Stimulated activated naive CD8-positive, alpha-beta T cell treated with anti-CD3 and anti-CD28 coated beads, Interleukin-15, Interleukin-2, amounts not matched to agents 100 ng/mL and 50 ng/mL, for 24 hours (primary cell): Measurements from ENCODE around the gene MMP13.
"Not testable (repeated sequence)": the region's sequence is repeated elsewhere in the genome, so short reads cannot be mapped to it uniquely, and the experiment has no call there.

Experiments used
- H3K27ac Mint-ChIP-seq: one replicate; pipeline ENCODE4 v1.8.0; 2021; ENCODE audit warnings: mild to moderate bottlenecking, mixed read lengths
- H3K27me3 Mint-ChIP-seq: one replicate; pipeline ENCODE4 v1.8.0; 2021; ENCODE audit warnings: mixed read lengths
- H3K36me3 Mint-ChIP-seq: one replicate; pipeline ENCODE4 v1.8.0; 2021; ENCODE audit warnings: low read depth, mixed read lengths
- H3K4me1 Mint-ChIP-seq: one replicate; pipeline ENCODE4 v1.8.0; 2021; ENCODE audit warnings: low read depth, mixed read lengths
- H3K4me3 Mint-ChIP-seq: one replicate; pipeline ENCODE4 v1.8.0; 2021; ENCODE audit warnings: mild to moderate bottlenecking, mixed read lengths
- H3K9me3 Mint-ChIP-seq: one replicate; pipeline ENCODE4 v1.8.0; 2021; ENCODE audit warnings: mixed read lengths

Gene MMP13

DNA sequence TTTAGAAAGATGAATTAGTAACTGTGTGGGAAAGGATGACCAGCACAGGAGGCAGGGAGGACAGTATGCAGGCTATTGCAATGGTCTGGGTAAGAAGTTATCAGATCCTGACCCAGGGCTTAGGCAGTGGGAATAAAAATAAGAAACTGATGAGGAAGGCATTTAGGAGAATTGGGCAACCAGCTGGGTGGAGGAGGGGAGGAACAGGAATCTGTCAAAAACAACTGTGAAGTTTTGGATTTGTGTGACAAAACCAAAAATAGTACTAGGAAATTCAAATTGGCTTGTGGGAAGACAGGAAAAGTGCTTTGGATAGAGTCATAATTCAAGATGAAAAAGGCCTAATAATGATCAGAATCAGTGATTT lies 27.9 kb downstream of the MMP13 start:
- no peak overlapping the region for H3K27ac Mint-ChIP-seq
- no peaks in the 10 kb centered on the region for H3K36me3 Mint-ChIP-seq
- no peaks in the 10 kb centered on the region for H3K9me3 Mint-ChIP-seq
- H3K4me1 Mint-ChIP-seq = no peaks in the 10 kb centered on the region
- no peak overlapping the region for H3K4me3 Mint-ChIP-seq
- H3K27me3 Mint-ChIP-seq = peaks cover 22% of the 10 kb centered on the region

DNA sequence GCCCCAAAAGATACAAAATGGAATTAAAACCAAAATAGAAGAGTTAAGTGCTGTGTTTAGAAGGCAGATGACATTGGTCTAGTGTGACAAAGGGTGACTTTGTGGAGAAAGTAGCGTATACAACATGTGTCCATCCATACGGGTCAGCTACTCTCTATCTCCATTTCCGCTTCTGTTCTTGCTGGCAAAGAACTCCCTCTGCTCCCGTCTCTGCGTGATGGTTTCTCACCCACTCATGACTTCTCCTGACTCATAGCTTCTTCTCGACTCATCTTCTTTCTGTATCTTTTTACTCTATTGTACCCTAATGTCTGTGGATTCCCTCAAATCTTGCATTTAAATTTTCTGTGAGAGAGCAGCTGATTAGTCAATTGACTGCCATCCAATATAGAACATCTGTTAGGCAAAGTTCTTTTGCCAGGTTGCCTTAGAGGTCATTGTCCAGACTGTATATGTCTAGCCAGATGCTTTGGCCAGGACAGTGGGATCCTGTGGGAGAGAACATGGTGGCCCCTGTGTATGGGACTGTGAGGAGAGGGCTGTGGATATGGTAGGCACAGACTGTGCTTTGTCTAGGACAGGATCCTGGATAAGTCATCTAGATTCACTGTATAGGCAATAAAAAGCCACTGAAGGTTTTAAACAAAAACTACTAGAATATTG lies 28.4 kb downstream of the MMP13 start:
- no peak overlapping the region for H3K27ac Mint-ChIP-seq
- H3K4me3 Mint-ChIP-seq = no peak overlapping the region
- no peaks in the 10 kb centered on the region for H3K4me1 Mint-ChIP-seq
- H3K9me3 Mint-ChIP-seq = no peaks in the 10 kb centered on the region
- peaks cover 21% of the 10 kb centered on the region for H3K27me3 Mint-ChIP-seq
- no peaks in the 10 kb centered on the region for H3K36me3 Mint-ChIP-seq

DNA sequence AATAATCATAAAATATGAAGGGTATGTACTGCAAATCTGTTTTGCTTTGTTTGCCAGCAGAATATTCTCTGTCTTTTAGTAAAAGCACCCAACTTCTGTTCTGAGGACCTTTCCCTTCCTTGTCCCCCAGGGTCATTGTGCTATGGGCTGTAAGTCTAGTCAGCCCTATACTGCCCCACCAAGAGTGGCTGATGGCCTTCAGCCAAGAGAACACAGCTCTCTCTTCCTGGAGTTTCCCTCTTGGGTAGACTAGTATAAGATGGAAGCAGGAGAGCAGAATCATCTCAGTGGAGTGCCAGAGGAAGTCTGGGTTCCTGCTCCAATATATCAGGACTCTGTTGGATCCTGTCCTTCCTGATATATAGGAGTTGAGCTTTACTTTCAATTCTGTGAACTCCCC lies 29.0 kb downstream of the MMP13 start:
- Mint-ChIP-seq H3K9me3 (no peaks in the 10 kb centered on the region), H3K4me3 (no peak overlapping the region), H3K4me1 (no peaks in the 10 kb centered on the region), H3K27ac (no peak overlapping the region), H3K27me3 (peaks cover 24% of the 10 kb centered on the region), H3K36me3 (no peaks in the 10 kb centered on the region)

DNA sequence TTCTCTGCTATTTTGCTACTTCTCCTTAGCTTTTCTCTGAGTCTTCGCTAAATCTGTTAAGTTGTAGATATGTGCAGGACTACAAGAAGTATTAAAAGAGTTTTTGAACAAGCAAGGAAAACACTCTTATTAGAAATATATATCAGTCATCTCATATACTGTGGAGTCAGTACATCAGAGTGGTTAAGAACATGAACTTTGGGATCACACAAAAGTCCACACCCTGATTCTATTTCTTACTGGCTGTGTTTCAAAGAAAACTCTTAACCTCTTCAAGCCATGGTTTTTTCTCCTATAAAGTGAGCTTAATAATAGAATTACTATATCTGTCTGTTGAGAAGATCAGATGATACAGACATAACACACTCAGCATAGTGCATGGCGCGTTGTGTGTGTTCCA lies 29.5 kb downstream of the MMP13 start:
- no peaks in the 10 kb centered on the region for H3K36me3 Mint-ChIP-seq
- H3K4me3 Mint-ChIP-seq = no peak overlapping the region
- H3K4me1 Mint-ChIP-seq = no peaks in the 10 kb centered on the region
- no peak overlapping the region for H3K27ac Mint-ChIP-seq
- H3K9me3 Mint-ChIP-seq = no peaks in the 10 kb centered on the region
- peaks cover 20% of the 10 kb centered on the region for H3K27me3 Mint-ChIP-seq

DNA sequence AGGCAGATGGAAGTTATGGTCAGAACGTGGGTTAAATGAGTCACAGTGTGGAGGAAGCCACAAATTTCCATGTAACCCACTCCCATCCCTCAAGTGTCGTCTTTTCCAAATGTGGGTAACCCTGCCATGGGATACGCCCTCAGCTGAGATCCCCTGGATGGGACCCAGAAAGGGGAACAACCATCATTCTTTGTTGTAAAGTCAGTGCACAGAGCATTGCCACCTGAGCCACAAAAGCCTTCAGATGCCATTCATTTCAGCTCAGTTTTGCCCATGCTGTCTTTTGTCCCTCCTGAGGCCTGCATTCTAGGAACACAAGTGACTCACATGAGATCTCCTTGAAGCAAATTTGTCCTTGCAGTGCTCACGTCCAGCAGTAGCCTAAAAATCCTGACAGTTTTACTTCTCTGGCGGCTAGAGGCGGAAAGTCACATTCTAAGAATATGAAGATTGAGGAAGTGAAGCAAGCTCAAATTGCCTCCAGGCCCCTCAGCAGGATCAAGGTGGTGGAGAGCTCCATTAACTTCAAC lies 30.6 kb downstream of the MMP13 start:
- peaks cover 6% of the 10 kb centered on the region for H3K4me1 Mint-ChIP-seq
- no peak overlapping the region for H3K4me3 Mint-ChIP-seq
- H3K9me3 Mint-ChIP-seq = no peaks in the 10 kb centered on the region
- peaks cover 24% of the 10 kb centered on the region for H3K27me3 Mint-ChIP-seq
- H3K36me3 Mint-ChIP-seq = no peaks in the 10 kb centered on the region
- H3K27ac Mint-ChIP-seq = no peak overlapping the region

DNA sequence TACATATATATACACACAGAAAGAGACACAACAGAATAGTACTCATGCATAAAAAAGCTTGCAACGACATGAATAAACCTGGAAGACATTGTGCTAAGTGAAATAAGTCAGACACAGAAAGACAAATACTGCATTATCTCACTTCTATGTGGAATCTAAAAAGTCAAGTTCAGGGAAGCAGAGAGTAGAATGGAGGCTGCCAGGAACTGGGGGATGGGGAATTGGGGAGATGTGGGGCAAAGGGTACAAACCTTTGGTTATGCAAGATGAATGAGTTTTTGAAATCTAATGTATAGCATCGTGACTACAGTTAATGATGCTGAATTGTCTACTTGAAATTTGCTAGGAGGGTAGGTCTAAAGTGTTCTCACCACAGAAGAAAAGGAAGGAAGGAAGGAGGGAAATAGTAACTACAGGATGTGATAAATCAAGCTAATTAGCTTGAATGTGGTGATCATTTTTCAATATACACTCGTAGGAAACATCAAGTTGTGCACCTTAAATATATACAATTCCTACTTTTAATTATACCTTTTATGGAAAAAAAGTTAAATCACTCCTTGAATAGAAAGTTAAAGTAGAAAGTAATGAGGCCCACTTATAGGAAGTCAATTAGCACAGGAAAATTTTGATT lies 33.8 kb downstream of the MMP13 start:
- Mint-ChIP-seq H3K4me3 (no peak overlapping the region), H3K4me1 (peaks cover 6% of the 10 kb centered on the region), H3K9me3 (no peaks in the 10 kb centered on the region), H3K27me3 (peaks cover 26% of the 10 kb centered on the region), H3K27ac (no peak overlapping the region), H3K36me3 (no peaks in the 10 kb centered on the region)

DNA sequence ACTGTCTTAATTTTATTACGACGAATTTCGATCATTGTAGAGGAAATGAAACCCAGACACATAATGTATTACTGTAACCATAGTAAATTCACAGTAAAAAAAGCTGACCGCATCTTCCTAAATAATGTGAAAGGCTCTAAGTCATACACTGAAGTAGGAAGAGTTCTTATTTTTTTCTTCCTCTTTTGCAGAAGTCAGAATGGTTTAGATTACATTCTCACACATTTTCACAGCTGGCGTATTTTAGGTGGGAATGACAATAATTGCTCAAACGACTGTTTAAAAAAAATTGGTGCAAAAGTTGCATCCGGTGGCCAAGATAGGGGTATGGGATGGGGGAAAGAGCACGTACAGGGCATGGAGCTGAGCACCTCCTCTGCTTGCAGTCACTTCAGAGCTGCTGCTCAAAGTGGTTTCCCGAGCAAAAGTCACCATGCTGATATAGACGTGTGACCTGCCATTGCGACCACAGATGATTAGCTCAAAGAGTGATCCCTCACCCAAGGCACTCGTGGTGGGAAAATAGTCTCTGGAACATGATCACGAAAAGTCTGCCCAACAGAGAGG lies 35.3 kb downstream of the MMP13 start:
- Mint-ChIP-seq H3K27ac (no peak overlapping the region), H3K36me3 (no peaks in the 10 kb centered on the region), H3K9me3 (no peaks in the 10 kb centered on the region), H3K27me3 (peaks cover 26% of the 10 kb centered on the region), H3K4me3 (no peak overlapping the region), H3K4me1 (peaks cover 6% of the 10 kb centered on the region)

DNA sequence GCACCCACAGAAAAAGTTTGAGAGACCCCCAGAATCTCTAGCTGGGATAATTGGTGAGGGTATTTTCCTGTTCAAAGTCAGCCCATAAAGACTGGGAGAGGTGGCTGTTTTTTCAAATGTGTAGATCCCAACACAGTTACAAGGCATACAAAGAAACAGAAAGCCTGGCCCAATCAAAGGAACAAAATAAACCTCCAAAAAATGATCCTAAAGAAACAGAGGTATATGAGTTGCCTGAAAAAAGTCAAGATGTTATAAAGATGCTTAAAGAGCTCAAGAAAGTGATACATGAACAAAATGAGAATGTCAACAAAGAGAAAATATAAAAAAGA lies 40.5 kb downstream of the MMP13 start:
- H3K9me3 Mint-ChIP-seq = no peaks in the 10 kb centered on the region
- H3K36me3 Mint-ChIP-seq = no peaks in the 10 kb centered on the region

DNA sequence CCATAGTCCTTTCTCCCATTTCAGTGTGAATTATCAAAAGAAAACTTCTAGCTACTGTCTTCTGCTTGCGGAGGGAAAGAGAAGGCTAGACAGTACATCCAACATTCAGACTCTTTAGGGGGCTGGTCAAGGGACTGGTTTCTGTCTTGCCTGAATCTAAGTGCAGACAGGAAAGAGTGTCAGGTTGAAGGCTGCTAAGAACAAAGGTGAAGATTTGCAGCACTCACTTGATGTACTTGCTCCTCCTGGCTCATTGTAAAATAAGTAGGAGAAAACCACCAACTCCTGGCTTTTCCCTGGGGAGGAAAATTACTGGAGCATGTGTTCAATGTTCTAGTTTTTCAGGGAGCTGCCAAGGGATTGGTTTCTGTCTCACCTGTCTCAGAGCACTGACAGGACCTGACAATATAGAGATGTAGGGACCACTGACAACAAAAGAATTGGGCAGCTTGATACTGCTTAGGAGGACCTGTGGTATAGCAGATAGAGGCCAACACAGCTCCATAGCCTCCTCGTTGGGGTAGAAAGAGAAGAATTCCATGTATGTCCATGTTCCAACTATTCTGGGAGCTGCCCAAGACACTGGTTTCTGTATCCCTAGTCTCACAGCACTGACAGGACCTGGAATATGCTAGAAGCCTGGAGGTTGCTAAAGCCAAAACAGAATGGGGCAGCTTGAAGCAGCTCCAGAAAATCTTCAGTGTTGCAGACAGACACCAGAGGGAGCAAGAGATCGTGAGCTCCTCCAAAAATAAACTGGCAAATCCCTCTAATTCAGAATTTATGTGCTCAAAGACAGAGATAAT lies 41.1 kb downstream of the MMP13 start:
- Mint-ChIP-seq H3K4me3 (no peak overlapping the region), H3K4me1 (no peaks in the 10 kb centered on the region), H3K9me3 (no peaks in the 10 kb centered on the region), H3K27ac (no peak overlapping the region), H3K36me3 (no peaks in the 10 kb centered on the region), H3K27me3 (peaks cover 6% of the 10 kb centered on the region)

More for the DNA sequence above, 40.5 kb downstream of the MMP13 start:
- H3K4me3 Mint-ChIP-seq = no peak overlapping the region
- no peak overlapping the region for H3K27ac Mint-ChIP-seq
- H3K27me3 Mint-ChIP-seq = peaks cover 9% of the 10 kb centered on the region
- peaks cover under 1% of the 10 kb centered on the region for H3K4me1 Mint-ChIP-seq

DNA sequence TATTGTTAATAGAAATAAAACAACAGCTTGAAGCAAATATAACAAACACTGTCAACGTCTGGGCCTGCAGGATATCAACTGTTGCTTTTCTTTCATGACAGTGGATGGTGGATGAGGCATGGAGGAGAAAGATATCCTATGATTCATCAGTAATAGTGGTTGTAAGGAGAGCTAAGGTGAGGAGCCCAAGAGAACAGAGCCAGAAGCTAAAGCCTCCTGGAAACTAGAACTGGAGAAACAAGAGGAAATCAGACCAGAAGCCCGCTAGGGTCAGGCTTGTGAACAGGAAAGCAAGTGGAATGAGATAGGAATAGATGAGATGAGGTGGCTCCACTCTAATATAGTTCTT lies 43.1 kb downstream of the MMP13 start:
- H3K27me3 Mint-ChIP-seq = peaks cover 12% of the 10 kb centered on the region
- H3K4me1 Mint-ChIP-seq = no peaks in the 10 kb centered on the region
- H3K36me3 Mint-ChIP-seq = no peaks in the 10 kb centered on the region
- H3K27ac Mint-ChIP-seq = no peak overlapping the region
- H3K9me3 Mint-ChIP-seq = no peaks in the 10 kb centered on the region
- no peak overlapping the region for H3K4me3 Mint-ChIP-seq

DNA sequence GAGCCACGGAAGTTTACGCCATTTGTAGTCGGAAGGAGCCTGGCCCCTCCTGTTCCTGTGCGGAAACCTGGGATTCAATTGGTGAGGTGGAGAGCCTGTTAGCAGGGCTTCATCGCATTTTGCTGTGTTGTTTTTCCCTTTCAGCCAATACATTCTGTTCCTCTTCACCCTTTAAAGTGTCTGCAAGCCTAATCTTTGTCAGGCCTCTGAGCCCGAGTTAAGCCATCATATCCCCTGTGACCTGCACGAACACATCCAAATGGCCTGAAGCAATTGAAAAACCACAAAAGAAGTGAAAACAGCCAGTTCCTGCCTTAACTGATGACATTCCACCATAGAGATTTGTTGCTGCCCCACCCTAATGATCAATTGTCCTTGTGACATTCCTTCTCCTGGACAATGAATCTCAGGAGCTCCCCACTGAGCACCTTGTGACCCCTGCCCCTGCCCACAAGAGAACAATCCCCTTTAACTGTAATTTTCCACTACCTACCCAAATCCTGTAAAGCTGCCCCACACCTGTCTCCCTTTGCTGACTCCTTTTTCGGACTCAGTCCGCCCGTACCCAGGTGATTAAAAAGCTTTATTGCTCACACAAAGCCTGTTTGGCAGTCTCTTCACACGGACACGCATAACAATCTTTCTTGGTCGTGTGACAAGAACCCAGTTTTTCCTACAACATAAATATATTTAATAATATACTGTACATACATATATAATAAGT lies 43.6 kb downstream of the MMP13 start:
- H3K27ac Mint-ChIP-seq = no peak overlapping the region
- H3K27me3 Mint-ChIP-seq = peaks cover 12% of the 10 kb centered on the region
- no peaks in the 10 kb centered on the region for H3K36me3 Mint-ChIP-seq

DNA sequence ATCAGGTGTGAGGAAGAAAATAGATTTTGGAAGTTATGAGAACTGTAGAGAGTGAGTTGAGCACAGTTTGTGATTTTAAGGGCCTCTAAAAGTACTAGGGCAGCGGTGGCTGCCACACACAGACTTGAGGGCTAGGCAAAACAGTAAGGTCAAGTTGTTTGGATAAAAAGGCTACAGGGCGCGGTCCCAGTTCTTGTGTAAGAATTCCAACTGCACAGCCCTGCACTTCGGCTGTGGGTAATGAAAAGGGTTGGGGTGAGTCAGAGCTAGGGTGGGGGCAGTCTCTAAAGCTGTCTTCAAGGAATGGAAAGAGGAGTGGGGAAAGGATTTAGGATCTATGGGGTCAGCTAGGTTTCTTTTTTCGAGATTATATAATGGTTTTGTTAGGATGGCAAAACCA lies 49.7 kb downstream of the MMP13 start:
- not testable (repeated sequence) for H3K36me3 Mint-ChIP-seq, H3K4me1 Mint-ChIP-seq, H3K27me3 Mint-ChIP-seq, H3K4me3 Mint-ChIP-seq, H3K9me3 Mint-ChIP-seq, H3K27ac Mint-ChIP-seq

More for the DNA sequence above, 43.6 kb downstream of the MMP13 start:
- Mint-ChIP-seq H3K4me1 (no peaks in the 10 kb centered on the region), H3K9me3 (no peaks in the 10 kb centered on the region), H3K4me3 (no peak overlapping the region)

DNA sequence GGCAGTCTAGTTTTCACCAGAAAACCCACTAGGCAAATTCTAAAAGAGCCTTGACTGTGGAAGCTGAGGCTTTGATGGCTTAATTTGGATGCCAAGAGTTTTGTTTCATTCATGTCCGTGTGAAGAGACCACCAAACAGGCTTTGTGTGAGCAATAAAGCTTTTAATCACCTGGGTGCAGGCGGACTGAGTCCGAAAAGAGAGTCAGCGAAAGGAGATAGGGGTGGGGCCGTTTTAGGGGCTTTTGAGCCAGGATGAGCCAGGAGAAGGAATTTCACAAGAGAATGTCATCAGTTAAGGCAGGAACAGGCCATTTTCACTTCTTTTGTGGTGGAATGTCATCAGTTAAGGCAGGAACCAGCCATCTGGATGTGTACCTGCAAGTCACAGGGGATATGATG lies 51.6 kb downstream of the MMP13 start:
- H3K4me3 Mint-ChIP-seq = not testable (repeated sequence)

DNA sequence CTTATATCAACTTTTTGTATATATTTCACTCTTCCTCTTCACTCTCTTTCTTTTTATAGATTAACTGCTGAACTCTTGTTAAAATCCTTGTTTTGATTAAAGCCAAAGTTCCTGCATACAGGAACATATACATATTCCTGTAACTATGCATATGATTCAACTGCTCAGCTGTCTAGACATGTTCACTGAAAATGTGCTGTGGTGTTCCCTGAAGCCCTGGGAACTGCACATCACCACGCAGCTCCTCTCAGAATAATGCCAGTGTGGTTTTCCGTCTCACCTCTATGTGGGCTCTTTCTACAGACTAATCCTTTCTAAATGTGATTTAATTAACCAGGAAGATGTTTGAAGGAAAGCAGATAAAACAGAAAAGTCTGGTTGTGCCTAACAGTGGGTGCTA lies 55.2 kb downstream of the MMP13 start:
- Mint-ChIP-seq H3K4me3 (no peak overlapping the region), H3K27me3 (peaks cover 7% of the 10 kb centered on the region), H3K9me3 (peaks cover 6% of the 10 kb centered on the region), H3K36me3 (no peaks in the 10 kb centered on the region), H3K27ac (no peak overlapping the region), H3K4me1 (no peaks in the 10 kb centered on the region)

More for the DNA sequence above, 51.6 kb downstream of the MMP13 start:
- not testable (repeated sequence) for H3K36me3 Mint-ChIP-seq, H3K4me1 Mint-ChIP-seq, H3K9me3 Mint-ChIP-seq, H3K27ac Mint-ChIP-seq
- peaks cover 11% of the 10 kb centered on the region for H3K27me3 Mint-ChIP-seq
